MM.1S (cell line): ENCODE measurements around the gene VPS8.
A peak's percentile ranks its signal among the peaks of the same experiment; 100 is the strongest.

Experiments
- DNase-seq: peaks from one replicate; pipeline ENCODE4 v3.0.0-alpha.2; 2015
- H2AFZ ChIP-seq: fragments of 300-600 bp; sonication (generic); 2 replicates; pipeline ENCODE4 v1.6.0; 2016; ENCODE audit warnings: antibody characterized with exemption, low read length
- H3F3A ChIP-seq: fragments of 300-600 bp; sonication (generic); 2 replicates; pipeline ENCODE4 v1.6.1; 2016; ENCODE audit warnings: mild to moderate bottlenecking, antibody characterized with exemption, low read length, moderate library complexity, mixed read lengths; ENCODE audit not compliant: insufficient read depth
- H3K27ac ChIP-seq: fragments of 300-600 bp; sonication (generic); 2 replicates; pipeline ENCODE4 v1.5.1; 2016; ENCODE audit warnings: mild to moderate bottlenecking, low read length
- H3K27me3 ChIP-seq: fragments of 300-600 bp; sonication (generic); replicated peaks from 2 replicates; pipeline ENCODE4 v1.6.0; 2016; ENCODE audit warnings: low read length; ENCODE audit not compliant: insufficient read depth
- H3K36me3 ChIP-seq: fragments of 300-600 bp; sonication (generic); replicated peaks from 2 replicates; pipeline ENCODE4 v1.6.1; 2016; ENCODE audit warnings: mild to moderate bottlenecking, low read length, mixed read lengths; ENCODE audit not compliant: insufficient read depth
- H3K4me1 ChIP-seq: fragments of 300-600 bp; sonication (generic); 2 replicates; pipeline ENCODE4 v1.6.1; 2016; ENCODE audit warnings: low read length, mixed read lengths
- H3K4me2 ChIP-seq: fragments of 300-600 bp; sonication (generic); 2 replicates; pipeline ENCODE4 v1.6.0; 2016; ENCODE audit warnings: low read depth, low read length
- H3K4me3 ChIP-seq: fragments of 300-600 bp; sonication (generic); 2 replicates; pipeline ENCODE4 v1.5.1; 2016; ENCODE audit warnings: low read length, mixed read lengths
- H3K79me2 ChIP-seq: fragments of 300-600 bp; sonication (generic); 2 replicates; pipeline ENCODE4 v1.6.1; 2016; ENCODE audit warnings: mixed run types, low read length, mixed read lengths
- H3K9ac ChIP-seq: fragments of 300-600 bp; sonication (generic); 2 replicates; pipeline ENCODE4 v1.6.1; 2016; ENCODE audit warnings: low read length, mixed read lengths
- H3K9me2 ChIP-seq: fragments of 300-600 bp; sonication (generic); replicated peaks from 2 replicates; pipeline ENCODE4 v1.6.1; 2016; ENCODE audit warnings: mild to moderate bottlenecking, low read length, mixed read lengths; ENCODE audit not compliant: insufficient read depth
- H3K9me3 ChIP-seq: fragments of 300-600 bp; sonication (generic); replicated peaks from 2 replicates; pipeline ENCODE4 v1.6.1; 2016; ENCODE audit warnings: mild to moderate bottlenecking, low read length, mixed read lengths; ENCODE audit not compliant: insufficient read depth
- H4K20me1 ChIP-seq: fragments of 300-600 bp; sonication (generic); 2 replicates; pipeline ENCODE4 v1.6.1; 2016; ENCODE audit warnings: mild to moderate bottlenecking, low read length, moderate library complexity, mixed read lengths; ENCODE audit not compliant: insufficient read depth
- CTCF ChIP-seq: fragments of 300-600 bp; sonication (generic); IDR thresholded peaks from 2 replicates; pipeline ENCODE4 v1.5.1; 2016; ENCODE audit warnings: antibody characterized with exemption, low read length, mixed read lengths
- EZH2 ChIP-seq: fragments of 300-600 bp; sonication (generic); optimal IDR thresholded peaks from 2 replicates; pipeline ENCODE3; 2017; ENCODE audit warnings: low read depth, mild to moderate bottlenecking, antibody characterized with exemption, low read length, mixed read lengths
- EZH2phosphoT487 ChIP-seq: fragments of 300-600 bp; sonication (generic); IDR thresholded peaks from 2 replicates; pipeline ENCODE4 v1.6.1; 2018; ENCODE audit warnings: antibody characterized with exemption, low read length

The VPS8 gene

GRCh38 chr3:184789314-184789998, 22.5 kb upstream of the VPS8 start:
- Histone ChIP-seq H3K4me2 (no peak overlapping the region), H3K4me3 (no peak overlapping the region), H3F3A (no peaks in the 10 kb centered on the region), H3K79me2 (no peaks in the 10 kb centered on the region), H2AFZ (no peak overlapping the region), H3K36me3 (no peaks in the 10 kb centered on the region), H3K9ac (no peak overlapping the region), H3K27me3 (0 out of 2 replicates have a peak, but pooled peaks cover 5% of the 10 kb centered on the region), H4K20me1 (no peaks in the 10 kb centered on the region), H3K9me2 (no peaks in the 10 kb centered on the region), H3K27ac (no peak overlapping the region), H3K4me1 (peaks cover 14% of the 10 kb centered on the region), H3K9me3 (no peaks in the 10 kb centered on the region)
- no peak for TF ChIP-seq EZH2
- TF ChIP-seq CTCF = no peak
- no peak for TF ChIP-seq EZH2phosphoT487
- no peak for DNase-seq

- H3K4me2 ChIP-seq = peak overlapping the region; percentile 28; the same call in 1 of the 2 replicates
- no peaks in the 10 kb centered on the region for H3K36me3 ChIP-seq
- no peaks in the 10 kb centered on the region for H3F3A ChIP-seq
- H3K9me3 ChIP-seq = no peaks in the 10 kb centered on the region
- H3K4me3 ChIP-seq = no peak overlapping the region
- no peak overlapping the region for H3K9ac ChIP-seq
- H3K4me1 ChIP-seq = no peaks in the 10 kb centered on the region
- no peaks in the 10 kb centered on the region for H3K79me2 ChIP-seq
- 0 out of 2 replicates have a peak, but pooled peaks cover 2% of the 10 kb centered on the region for H3K27me3 ChIP-seq
- TF ChIP-seq CTCF (no peak), EZH2phosphoT487 (no peak), EZH2 (no peak)
- DNase-seq = no peak
- no peak overlapping the region for H3K27ac ChIP-seq
- no peaks in the 10 kb centered on the region for H4K20me1 ChIP-seq
- peak overlapping the region; percentile 43; the same call in 1 of the 2 replicates for H2AFZ ChIP-seq
- no peaks in the 10 kb centered on the region for H3K9me2 ChIP-seq
Measured at GRCh38 chr3:184791171-184791570, 20.8 kb upstream of the VPS8 start.

GRCh38 chr3:184795522-184796190, 16.3 kb upstream of the VPS8 start:
- H3K79me2 ChIP-seq = no peaks in the 10 kb centered on the region
- H3K9me3 ChIP-seq = no peaks in the 10 kb centered on the region
- TF ChIP-seq CTCF (no peak), EZH2 (no peak), EZH2phosphoT487 (no peak)
- H3K9me2 ChIP-seq = no peaks in the 10 kb centered on the region
- no peak overlapping the region for H3K4me3 ChIP-seq
- no peaks in the 10 kb centered on the region for H4K20me1 ChIP-seq
- H3K27me3 ChIP-seq = no peaks in the 10 kb centered on the region
- DNase-seq = no peak
- H3K4me2 ChIP-seq = no peak overlapping the region
- H3K27ac ChIP-seq = no peak overlapping the region
- H2AFZ ChIP-seq = no peak overlapping the region
- no peaks in the 10 kb centered on the region for H3K36me3 ChIP-seq
- no peaks in the 10 kb centered on the region for H3F3A ChIP-seq
- no peaks in the 10 kb centered on the region for H3K4me1 ChIP-seq
- H3K9ac ChIP-seq = no peak overlapping the region
